GM19328 (cell line): ENCODE results near the gene DNAJC15.
A peak's percentile ranks its signal among the peaks of the same experiment; 100 is the strongest.
"Not testable (repeated sequence)": the region's sequence is repeated elsewhere in the genome, so short reads cannot be mapped to it uniquely, and the experiment has no call there.

Source experiments
- ATAC-seq: cut with Tn5 transposase; IDR thresholded peaks from one replicate; pipeline ENCODE4 v1.9.1; 2021; ENCODE audit warnings: mild to moderate bottlenecking, moderate library complexity; ENCODE audit not compliant: unreplicated experiment

Gene DNAJC15

DNA sequence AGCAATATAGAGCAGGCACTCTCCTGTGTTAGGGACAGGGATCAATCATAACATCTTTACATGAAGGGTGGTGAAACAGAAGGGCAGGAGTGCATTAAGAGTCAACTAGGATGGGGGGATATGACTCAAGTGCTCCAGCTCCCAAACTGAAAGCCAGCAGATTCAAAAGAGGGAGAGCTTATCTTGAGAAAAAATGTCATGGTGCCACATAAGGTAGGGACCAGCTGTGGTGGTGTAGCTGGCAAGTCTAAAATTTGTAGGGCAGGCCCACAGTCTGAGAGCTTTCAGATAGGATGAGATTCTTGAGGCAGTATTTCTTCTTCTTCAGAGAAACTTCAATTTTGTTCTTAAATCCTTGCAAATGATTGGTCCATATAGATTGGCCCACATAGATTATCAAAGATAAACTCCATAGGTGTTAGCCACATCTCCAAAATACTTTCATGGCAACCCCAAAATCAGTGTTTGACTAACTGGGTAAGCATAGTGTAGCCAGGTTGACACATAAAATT lies 19.1 kb downstream of the DNAJC15 start:
- ATAC-seq: no peak

DNA sequence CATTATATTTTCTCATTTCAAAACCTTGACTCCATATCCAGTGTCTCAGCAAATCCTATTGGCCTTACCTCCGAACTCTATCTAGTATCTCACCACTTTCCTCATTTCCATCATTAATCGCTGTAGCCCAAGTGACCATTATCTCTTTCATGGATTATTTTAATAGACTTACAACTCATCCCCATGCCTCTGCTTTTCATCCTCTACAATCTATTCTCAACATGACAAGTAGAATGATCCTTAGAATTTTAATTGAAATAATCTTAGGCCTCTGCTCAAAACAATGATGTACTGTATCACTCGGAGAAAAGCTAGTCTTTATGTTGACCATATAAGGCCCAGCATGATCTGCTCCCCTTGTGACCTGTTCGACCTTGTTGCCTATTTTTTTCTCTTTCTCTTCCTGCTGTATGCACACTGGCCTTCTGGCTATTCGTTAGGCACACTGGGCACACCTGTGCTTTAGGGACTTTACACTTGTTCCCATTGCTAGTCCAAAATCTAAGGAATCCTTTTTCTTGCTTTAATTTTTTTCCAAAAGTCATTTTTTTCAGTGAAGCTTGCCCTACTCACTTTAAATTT lies 21.4 kb downstream of the DNAJC15 start:
- ATAC-seq: no peak

- ATAC-seq: not testable (repeated sequence)
Observed at GRCh38 chr13:43045302-43045773, 22.0 kb downstream of the DNAJC15 start.

- no peak for ATAC-seq
Observed at GRCh38 chr13:43046259-43046658, 22.9 kb downstream of the DNAJC15 start.

- no peak for ATAC-seq
Observed at GRCh38 chr13:43054803-43055802, 31.7 kb downstream of the DNAJC15 start.

DNA sequence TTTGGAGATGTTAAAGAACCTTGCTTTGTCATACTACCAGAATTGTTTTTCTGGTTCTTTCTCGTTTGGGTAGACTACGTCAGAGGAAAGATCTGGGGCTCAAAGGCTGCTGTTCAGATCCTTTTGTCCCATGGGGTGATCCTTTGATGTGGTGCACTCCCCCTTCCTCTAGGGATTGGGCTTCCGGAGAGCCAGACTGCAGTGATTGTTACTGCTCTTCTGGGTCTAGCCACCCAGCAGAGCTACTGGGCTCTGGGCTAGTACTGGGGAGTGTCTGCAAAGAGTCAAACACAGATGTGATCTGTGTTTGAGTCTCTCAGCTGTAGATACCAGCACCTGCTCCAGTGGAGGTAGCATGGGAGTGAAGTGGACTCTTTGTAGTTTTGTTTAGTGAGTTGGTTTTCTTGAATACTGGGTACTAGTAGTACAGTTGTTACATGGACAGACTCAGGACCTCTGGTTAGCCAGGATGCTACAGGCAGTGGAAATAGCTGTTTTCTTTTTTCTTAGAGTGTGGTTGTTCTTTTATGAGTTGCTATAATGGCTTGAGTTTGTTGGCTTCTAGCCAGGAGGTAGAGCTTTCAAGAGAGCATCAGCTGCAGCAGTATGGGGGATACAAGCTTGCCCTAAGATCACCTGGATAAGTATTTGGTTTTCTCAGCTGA lies 34.4 kb downstream of the DNAJC15 start:
- no peak for ATAC-seq

DNA sequence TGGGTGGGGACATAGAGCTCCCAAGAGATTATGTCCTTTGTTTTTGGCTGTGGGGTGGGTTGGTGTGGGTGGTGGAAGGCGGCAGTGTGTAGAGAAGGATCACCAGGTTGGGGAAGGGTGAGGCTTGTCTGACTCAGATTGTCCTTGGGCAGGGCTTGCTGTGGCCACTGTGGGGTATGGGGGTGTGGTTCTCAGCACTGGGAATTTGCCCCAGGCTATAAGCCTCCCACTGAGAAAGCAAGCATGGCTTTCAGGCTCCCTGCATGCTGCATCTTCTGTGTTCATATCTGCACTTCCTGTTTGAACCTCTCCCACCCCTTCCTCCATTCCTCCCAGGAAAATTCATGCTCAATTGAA lies 34.9 kb downstream of the DNAJC15 start:
- no peak for ATAC-seq

- no peak for ATAC-seq
Observed at GRCh38 chr13:43058831-43059230, 35.4 kb downstream of the DNAJC15 start.

DNA sequence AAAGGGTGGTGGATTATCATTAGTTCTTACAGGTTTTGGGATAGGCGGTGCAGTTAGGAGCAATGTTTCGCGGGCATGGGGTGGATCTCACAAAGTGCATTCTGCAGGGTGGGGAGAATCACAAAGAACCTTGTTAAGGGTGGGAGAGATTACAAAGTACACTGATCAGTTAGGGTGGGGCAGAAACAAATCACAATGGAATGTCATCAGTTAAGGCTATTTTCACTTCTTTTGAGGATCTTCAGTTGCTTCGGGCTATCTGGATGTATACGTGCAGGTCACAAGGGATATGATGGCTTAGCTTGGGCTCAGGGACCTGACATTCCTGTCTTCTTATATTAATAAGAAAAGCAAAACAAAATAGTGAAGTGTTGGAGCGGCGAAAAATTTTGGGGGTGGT lies 36.4 kb downstream of the DNAJC15 start:
- ATAC-seq: not testable (repeated sequence)

DNA sequence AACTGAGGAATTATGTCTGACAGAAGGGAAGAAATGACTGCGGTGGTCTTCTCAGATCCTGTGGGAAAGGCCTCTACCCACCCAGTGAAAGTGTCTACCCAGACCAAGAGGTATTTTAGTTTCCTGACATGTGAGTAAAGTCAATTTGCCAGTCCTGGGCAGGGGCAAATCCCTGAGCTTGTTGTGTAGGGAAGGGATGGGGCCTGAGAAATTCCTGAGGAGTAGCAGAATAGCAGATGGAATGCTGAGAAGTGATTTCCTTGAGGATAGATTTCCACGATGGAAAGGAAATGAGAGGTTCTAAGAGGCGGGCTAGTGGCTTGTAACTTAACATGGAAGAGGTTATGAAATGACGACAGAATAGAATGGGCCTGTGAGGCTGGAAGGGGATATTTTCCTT lies 37.4 kb downstream of the DNAJC15 start:
- ATAC-seq: not testable (repeated sequence)

DNA sequence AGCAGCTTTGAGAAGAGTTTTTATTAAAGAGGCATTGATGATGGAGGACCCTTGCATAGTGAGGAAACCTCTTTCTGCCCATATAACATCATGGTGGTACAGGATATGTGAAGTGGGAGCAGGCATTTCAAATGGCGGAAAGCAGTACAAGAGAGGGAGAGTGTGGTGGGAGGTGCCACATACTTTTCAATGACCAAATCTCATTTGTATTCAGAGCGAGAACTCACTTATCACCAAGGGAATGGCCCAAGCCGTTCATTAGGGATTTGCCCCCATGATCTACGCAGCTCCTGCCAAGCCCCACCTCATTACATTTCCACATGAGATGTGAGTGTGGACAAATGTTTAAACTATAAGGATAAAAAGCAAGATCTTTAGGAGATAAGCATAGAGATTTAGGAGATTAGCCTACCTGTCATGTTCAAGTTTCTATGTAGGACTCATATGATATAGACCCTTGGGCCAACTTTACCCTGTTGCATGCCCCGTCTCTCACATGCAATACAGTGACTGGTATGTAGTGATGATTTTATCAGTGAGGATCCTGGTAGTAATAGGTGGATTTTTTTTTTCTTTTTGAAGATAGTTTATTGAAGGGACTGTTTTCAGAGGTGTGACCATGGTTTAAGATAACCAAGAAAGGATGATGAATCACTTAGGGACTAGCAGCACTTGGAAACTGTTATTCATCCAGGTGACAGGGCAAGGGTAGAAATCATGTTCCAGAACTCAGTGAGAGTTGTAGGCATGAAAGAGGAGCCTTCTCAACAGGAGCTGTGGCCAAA lies 38.3 kb downstream of the DNAJC15 start:
- ATAC-seq: no peak

DNA sequence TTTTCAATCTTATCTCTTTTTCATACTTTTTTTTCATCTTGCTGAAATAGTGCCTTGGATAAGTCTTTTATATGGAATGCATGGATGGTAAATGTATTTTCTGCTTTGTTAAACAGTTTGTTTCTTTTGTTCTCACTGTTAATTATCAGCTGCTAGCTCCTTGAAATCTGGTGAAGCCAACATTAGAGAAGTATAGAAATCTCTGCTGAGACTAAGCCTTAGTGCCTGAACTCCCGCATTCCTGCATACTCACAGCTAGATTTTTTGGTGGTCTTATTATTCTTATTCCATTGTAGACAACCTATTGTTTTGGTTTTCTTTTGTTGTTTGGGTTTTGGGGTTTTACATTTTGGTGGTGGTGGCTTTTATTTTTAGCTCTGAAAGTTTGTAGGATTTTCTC lies 48.4 kb downstream of the DNAJC15 start:
- ATAC-seq: no peak

GRCh38 chr13:43072394-43072793 lies 49.0 kb downstream of the DNAJC15 start:
- ATAC-seq: no peak

DNA sequence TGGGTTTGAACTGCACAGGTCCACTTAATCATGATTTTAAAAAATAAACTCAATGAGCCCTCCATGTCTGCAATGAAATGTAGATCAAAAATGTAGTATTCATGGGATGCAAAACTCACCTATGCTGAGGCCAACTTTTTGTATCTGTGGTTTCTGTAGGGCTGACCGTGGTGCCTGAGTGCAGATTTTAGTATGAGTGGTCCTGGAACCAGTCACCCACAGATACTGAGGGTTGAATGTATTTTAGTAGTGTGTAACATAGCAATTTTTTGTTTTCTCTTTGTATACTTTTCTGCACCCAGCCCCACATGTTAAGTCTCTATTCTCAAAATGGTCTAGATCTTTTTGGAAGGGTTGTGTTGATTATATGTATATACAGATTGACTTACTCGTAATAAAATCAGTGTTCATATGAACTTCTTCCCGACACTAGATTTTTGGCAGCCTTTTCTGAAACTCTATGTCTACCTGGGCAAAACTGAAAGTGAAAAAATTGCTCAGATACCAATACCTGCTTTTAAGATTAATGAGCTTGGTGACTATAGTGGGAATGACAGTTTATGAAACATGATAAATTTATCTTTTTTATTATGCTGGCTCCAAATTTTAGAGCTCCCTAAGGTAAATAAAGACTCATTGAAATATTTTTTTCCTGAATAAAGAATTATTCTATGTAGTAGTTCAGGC lies 51.6 kb downstream of the DNAJC15 start:
- ATAC-seq: peak; percentile 64

- not testable (repeated sequence) for ATAC-seq
Observed at GRCh38 chr13:43075511-43075902, 52.1 kb downstream of the DNAJC15 start.

- no peak for ATAC-seq
Observed at GRCh38 chr13:43077046-43077445, 53.7 kb downstream of the DNAJC15 start.

GRCh38 chr13:43077461-43077860 lies 54.1 kb downstream of the DNAJC15 start:
- ATAC-seq: no peak

DNA sequence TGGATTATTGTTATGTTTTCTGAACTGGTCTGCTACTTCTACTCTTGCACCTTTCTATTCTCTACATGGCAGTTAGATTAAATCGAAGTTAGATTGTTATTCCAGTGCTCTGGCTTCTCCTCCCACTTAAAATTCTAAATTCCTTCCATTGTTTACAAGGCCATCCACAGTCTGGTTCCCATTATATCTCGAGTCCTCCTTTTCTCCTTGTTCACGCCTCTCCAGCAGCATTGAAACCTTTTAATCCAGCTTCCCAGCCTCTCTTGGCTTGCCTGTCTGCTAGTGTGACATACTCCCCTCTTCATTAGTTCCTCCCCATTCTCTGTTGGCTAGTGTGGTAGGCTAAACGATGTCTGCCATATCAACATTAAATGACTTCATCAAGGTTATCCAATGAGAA lies 54.5 kb downstream of the DNAJC15 start:
- no peak for ATAC-seq

DNA sequence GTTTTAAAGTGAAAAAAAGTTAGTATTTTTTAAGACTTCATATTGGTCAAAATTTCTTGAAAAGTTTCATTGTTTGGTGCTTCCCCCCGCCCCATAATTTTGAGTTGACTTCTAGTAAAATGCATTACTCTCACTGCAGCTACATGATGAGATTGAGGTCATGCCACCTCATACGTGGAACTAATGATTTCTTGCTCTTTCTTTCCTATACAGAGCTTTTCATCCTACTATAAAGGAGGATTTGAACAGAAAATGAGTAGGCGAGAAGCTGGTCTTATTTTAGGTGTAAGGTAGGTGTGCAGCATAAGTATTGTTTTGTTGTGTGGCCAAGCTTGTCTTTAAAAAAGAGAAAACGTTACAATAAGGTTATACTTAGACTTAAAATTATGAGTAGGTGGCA lies 55.0 kb downstream of the DNAJC15 start:
- ATAC-seq: no peak

DNA sequence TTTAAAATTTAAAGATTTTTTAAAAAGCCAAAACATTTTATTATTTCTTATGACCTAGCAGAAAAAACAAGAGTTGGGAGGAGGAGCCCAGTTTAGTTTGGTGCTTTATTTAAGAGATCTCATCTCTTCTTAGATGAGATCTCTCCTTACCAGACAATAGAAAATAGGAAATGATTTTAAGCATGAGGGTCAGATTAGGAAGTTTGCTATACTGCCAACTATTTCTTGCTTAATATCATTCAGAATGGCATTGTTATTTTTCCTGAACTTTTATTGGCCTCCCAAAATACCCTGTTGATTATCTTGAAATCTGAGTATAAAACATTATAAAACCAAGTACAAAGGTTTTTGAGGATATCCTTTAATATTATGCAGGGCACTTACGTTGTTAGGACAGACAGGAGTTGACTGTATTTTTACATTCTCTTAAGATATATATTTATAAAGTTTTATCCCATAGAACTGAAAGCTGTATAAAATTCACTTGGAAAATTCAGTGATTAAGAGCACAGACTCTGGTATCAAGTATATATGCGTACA lies 56.1 kb downstream of the DNAJC15 start:
- ATAC-seq: no peak
